Fibroblast of skin of abdomen (primary cell): ENCODE measurements around the gene TSKU.
"Not testable (repeated sequence)": the region's sequence is repeated elsewhere in the genome, so short reads cannot be mapped to it uniquely, and the experiment has no call there.

Source experiments
- DNase-seq: peaks from one replicate; pipeline ENCODE4 v3.0.0-alpha.2; 2013

The TSKU gene

DNA sequence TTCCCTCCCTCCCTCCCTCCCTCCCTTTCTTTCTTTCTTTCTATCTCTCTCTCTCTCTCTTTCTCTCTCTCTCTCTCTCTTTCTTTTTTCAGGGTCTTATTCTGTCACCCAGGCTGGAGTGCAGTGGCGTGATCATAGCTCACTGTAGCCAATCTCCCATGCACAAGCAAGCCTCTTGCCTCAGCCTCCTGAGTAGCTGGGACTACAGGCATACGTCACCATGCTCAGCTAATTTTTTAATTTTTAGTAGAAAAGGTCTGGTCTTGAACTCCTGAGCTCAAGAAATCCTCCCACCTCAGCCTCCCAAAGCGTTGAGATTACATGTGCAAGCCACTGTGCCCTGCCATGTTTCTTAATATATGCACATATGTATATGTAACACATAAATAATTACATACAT lies 19.0 kb downstream of the TSKU start:
- DNase-seq = no peak

DNA sequence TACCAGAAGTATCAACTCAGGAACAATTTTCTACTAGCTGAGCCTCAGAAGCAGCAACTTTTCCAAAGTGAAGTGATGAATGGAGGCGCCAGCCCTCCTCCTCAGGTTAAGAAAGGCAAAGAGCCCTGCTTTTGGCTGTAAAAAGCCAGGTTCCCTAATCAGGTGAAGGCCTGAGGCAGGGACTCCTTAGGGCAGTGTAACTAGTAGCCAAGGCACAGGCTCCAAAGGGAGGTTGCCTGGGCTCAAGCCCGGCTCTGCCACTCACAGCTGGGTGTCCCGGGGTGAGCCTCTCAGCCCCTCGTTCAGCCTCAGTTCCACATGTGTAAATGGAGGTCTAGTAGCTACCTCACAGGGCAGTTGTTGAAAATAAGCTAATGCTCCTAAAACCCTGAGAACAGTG lies 19.5 kb downstream of the TSKU start:
- DNase-seq = no peak

- DNase-seq = no peak
Observed at GRCh38 chr11:76803023-76803422, 19.9 kb downstream of the TSKU start.

DNA sequence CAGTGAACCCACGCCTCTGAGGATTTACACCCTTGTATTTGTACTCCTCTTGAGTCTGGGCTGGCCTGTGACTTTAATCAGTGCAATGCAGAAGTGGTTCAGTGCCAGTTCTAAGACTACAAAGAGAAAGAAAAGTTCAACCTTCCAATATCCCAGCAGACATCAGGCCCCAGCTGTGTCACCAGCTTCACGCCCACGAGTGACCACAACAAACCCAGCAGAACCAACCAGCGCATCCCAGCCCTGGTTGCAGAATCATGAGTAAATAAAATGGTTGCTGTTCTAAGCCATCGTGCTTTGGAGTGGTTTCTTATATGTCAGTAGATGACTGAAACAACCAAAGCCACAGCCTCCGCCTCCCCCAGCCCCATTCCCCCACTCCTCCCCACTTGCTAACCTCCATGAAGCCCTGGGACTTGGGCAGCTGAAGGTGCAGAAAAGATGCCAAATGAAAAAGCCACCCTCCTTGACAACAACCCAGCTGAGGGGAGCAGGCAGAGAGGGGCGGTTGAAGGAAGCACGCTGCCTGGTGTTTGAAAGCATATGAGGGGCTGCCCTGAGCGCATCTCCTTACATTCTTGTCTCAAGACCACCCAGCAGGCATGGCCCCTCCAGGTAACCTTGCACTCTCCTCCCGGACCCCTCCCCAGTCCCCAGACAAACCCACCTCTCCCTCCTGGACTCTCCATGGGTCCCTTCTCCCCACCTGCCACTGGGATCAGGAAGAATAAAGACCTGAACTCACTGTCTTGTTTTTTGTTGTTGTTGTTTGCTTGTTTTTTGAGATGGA lies 20.9 kb downstream of the TSKU start:
- DNase-seq = no peak

DNA sequence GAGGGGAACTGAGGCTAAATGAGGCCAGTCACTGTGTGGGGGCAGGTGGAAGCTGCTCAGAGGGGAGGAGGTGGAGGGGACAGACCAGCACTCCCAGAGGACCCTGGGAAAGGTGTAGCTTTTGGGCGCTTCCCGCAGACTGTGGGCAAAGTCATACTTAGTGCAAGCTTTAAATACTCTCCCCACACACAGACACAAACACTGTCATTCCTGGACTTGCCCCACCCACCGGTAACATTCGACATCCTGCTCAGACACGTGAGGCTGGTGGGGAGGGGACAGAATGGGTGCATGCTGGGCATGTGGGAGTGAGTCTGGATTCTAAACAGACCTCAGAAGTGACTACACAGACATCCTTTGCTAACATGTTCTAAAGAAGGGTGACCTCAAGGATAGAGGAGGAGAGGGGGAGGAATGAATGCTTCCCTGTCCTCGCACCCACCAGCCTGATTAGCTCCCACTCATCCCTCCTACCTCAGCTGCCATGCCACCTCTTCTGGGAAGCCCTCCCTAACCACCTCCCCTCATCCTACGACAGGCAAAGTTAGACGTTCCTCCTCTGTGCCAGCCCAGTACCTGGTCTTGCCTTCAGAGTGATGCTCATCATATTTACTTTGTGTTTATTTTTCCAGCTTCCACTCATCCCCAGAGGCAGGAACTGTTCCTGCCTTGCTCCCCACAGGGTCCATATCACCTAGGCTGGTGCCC lies 22.2 kb downstream of the TSKU start:
- no peak for DNase-seq

DNA sequence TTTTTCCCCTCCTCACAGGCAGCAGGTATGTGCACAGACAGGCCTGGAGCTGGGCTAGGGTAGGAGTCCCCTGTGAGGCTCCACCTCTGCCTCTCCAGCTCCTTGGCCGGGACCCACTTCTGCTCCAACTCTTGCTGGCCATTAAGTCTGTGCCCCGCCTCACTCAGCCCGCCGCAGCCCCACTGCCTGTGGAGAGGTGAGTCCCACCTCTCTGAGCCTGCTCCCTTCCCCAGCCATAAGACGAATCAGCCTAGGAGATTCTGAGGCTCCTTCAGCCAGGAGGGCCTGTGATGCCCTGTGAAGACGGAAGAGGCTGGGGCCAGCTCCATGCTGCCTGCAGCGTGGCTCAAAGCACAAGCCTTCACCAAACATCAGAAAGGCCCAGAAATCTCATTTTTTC lies 23.0 kb downstream of the TSKU start:
- no peak for DNase-seq

DNA sequence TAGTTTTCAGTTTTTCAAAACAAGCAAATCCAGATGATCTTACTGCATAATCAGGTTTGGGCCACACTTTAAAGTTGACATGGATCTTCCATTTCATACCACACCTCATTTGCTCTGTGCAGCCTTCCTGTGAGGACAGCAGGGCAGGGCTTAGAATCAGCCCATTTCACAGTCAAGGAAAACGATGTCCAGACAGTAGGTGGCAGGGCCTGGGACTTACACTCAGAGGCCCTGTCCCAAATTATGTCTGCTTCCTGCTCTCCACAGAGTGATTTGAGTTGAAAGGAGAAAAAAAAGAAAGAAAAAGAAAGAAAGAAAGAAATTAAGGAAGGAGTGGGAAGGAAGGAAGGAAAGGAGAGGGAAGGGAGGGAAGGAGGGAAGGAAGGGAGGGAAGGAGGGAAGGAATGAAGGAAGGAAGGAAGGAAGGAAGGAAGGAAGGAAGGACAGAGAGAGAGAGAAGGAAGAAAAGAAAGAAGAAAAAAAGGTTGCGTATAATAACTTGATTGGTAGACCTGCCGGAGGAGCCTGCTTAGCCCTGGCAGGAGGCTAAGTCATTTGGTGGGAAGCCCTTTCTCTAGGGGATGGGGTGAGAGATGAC lies 23.6 kb downstream of the TSKU start:
- DNase-seq = no peak

DNA sequence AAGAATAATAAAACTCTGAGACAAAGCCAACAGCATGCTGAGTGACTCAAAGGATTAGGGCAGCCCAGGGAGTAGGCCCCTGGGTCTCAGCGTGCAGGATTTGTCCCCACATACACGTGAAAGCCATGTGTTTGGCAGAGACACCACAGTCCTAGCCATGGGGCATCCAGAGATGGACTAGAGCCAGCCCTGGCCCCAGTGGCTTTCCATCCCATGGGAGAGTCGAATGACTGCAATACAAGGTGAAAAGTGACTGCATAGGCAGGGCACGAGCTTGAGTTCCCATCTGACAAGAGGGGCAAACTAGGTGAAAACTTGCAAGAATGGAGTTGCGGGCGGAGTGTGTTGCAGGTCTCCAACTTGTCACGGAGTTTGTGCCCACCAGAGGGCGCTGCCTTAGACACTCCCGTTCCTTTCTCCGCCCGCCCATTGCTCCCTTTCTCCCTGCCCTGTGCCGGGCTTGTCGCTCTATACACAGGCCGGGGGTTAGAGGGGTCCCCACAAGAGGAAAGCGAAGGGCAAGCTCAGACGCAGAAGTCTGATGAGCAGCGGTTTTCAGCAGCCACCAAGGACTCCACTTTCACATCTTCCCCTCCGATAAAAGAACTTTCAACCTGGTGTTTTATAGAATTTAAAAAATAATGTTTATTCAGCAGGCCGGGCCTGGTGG lies 24.2 kb downstream of the TSKU start:
- peak; percentile 67 for DNase-seq

GRCh38 chr11:76808171-76808570 lies 25.0 kb downstream of the TSKU start:
- DNase-seq = no peak

DNA sequence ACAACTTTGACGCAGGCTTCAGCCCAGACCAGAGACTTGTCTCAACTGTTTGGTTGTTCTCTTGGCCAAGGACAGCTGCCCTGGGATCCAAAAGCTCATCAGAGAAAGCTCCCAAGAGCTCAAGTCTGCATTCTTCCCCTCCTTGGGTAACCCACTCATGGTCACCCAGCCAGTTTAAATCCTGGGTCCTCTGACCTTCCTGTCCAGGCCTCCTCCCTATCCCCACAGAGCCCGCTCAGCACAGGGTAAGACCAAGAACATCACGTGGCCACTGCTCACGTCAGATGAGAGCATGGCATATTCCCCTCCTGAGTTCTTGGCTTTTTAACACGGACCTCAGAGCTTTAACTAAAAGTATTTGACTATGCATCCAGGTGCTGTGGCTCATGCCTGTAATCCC lies 25.8 kb downstream of the TSKU start:
- DNase-seq = no peak

- DNase-seq = no peak
Observed at GRCh38 chr11:76810151-76810853, 27.1 kb downstream of the TSKU start.

GRCh38 chr11:76811259-76811658 lies 28.1 kb downstream of the TSKU start:
- DNase-seq = no peak

- no peak for DNase-seq
Observed at GRCh38 chr11:76814414-76814813, 31.3 kb downstream of the TSKU start.

GRCh38 chr11:76815678-76816077 lies 32.5 kb downstream of the TSKU start:
- DNase-seq = not testable (repeated sequence)

GRCh38 chr11:76820184-76820566 lies 37.0 kb downstream of the TSKU start:
- DNase-seq = no peak

DNA sequence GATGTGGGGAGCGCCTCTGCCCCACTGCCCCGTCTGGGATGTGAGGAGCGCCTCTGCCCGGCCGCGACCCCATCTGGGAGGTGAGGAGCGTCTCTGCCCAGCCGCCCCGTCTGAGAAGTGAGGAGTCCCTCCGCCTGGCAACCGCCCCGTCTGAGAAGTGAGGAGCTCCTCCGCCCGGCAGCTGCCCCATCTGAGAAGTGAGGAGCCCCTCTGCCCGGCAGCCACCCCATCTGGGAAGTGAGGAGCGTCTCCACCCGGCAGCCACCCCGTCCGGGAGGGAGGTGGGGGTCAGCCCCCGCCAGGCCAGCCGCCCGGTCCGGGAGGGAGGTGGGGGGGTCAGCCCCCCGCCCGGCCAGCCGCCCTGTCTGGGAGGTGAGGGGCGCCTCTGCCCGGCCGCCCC lies 38.2 kb downstream of the TSKU start:
- not testable (repeated sequence) for DNase-seq

GRCh38 chr11:76822406-76822805 lies 39.2 kb downstream of the TSKU start:
- no peak for DNase-seq

GRCh38 chr11:76823481-76824028 lies 40.4 kb downstream of the TSKU start:
- peak; percentile 80 for DNase-seq

GRCh38 chr11:76824083-76824939 lies 41.2 kb downstream of the TSKU start:
- peak; percentile 57 for DNase-seq

DNA sequence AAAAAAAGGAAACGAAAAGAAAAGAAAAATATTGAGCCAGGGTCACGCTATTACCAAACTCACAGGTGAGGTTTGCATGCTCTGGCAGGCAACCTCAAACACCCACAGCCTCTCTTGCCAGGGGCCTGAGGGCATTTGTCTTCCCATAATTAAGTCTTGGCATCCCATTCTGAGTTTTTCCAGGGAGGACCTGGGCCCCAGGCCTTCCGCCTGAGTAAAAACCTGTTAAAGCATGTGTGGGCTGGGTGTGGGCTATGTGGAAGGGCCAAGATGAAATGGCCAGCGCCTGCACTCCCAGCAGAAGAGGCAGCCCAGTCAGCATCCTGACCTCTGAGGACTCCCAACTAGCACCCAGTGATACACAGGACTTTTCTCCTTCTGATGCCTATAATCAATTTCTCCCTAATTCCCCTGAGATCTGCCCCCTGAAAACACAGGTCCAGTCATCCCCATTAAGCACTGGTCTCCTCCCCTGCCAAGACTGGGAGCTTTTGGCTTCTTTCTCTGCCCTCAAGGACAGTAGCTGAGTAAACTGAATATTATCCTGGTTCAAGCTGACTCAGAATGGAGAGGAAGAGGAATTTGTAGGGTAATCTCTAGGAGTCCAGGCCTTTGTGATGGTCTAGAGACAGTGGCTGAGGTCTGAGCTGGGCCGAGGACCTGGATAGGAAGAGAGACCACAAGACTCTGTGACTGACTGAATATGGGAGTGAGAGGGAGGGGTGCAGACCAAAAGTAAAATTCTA lies 42.0 kb downstream of the TSKU start:
- no peak for DNase-seq
